GM19023 (cell line): ENCODE data around the gene ZC3H18.
"Not testable (repeated sequence)": the region's sequence is repeated elsewhere in the genome, so short reads cannot be mapped to it uniquely, and the experiment has no call there.

Experiments used
- ATAC-seq: cut with Tn5 transposase; IDR thresholded peaks from one replicate; pipeline ENCODE4 v1.9.1; 2021; ENCODE audit warnings: mild to moderate bottlenecking, moderate library complexity; ENCODE audit not compliant: unreplicated experiment

ZC3H18 gene

DNA sequence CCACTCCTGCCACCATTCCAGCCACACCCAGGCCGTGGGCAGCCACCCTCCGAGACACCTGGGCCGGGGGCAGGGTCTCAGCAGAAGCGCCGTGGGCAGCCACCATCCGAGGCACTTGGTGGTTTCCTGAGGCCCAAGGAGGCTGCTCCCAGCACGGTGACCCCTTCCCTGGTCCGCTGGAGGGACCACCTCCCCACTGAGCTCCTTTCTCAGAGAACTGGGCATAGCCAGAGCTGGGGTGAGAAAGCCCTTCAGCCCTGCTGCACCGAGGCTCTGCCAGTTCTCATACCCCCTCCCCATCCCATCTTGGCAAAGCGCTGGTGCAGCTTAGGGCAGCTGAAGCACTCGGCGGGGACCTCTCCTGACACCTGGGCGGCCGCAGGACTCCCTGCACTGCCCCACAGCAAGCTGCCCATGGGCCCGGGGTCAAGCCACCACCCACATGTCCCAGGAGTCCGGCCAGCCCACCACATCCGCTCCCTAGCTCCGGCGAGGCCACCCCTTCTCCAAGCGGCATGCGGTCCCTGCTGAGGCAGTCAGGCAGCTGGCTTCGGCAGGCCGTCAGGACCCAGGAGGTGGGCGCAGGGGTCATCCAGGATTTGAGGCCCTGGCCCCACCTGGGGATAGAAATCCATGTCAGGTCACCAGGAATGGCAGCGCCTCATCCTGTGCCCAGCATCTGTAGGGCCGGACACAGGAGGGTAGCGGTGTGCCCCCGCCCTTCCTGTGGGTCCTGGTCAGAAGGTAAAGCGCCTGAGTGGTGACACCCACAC, 82.0 kb downstream of the ZC3H18 start:
- ATAC-seq, result no peak

DNA sequence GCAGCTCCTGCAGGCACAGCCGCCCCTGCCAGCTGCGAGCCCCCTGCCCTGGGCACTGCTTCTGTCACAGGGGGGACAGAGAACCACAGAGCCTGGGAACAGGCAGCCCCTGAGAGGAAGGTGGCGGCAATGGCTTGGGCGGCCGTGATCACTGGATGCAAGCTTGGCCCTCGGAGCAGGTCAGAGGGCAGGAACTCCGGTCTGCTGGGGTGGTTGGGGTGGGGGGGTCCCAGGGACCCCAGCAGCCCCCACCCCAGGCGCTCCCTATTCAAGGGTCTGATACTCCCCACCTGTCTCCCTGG, 82.5 kb downstream of the ZC3H18 start:
- no peak for ATAC-seq

DNA sequence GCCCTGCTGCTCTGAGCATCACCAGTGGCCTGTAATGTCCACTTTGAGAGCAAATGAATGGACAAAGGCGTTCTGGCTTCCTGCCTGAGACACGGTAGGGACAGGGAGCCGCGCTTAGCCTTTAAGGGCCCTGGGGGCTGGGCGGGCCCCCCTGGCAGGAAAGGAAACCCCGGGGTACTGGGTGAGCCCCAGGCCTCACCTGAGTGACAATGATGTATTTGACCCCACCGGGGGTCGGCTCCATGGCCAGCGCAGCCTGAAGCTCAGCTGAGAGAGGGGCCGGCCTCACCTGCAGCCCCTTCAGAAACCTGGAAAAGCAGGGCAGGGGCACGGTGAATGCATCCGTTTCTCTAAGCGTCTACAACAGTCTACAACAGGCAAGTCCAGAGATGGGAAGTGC, 82.9 kb downstream of the ZC3H18 start:
- ATAC-seq, result no peak

DNA sequence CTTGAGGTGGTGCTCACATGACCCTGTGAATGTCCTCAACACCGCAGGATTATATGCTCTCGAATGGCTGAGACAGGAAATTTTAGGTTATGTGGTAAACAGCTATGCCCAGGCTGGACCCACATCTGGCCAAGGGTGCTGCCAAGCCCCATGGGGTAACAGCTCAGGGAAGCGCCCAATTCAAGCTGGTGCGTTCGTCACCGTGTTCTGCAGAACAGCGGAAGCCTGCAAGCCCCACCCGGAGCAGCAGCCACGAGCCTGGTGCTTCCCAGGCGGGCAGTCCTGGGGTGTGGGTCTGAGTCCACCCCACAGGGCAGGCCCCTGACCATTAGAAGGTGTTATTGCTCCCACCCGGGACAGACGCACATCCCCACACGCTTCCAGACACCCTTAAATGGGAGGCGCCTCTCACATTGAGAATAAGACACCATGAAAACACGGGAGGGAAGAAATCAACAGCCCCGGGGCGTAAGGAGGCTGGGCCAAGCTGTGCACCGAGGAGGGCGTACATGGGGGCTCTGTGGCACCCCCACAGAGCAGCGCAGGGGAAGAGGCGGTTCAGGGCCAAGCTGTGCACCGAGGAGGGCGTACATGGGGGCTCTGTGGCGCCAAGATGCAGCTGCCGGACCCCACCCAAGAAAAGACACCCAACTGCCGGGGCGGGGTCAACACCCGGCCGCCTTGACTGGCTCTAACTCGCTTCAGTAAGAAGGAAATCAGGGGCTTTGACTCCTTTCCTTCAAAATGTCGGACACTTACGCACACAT, 83.6 kb downstream of the ZC3H18 start:
- ATAC-seq, result no peak

DNA sequence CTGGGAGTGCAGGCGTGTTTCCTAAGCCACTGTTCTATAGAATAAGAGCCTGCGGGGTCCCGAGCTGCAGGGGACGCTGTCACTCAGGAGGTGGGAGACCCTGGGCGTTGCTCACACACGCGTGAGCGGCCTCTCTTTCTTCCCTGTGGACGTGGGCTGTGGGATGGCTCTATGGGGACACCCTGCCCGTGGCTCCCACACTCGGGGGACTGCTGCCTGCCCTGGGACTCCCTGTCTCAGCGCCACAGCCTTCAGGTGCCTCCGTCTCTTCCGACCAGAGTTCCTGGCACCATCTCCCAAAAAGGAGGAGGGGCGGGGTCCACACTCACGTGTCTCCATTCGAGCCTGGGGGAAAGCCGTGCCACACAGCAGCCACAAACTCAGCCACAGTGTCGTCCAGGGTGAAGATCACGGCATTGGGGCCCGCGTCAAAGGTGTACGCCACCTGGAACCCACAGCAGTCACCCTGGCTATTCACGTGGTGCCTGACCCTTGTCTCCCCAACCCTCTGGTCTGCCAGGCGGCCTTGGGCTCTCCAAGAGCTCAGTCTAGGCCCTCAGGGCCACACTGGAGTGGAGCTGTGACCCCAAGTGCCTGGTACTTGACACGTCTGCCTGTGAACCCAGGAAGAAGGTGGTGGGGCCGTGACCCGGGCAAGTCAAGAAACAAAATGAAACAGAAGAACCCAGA, 84.3 kb downstream of the ZC3H18 start:
- no peak for ATAC-seq

DNA sequence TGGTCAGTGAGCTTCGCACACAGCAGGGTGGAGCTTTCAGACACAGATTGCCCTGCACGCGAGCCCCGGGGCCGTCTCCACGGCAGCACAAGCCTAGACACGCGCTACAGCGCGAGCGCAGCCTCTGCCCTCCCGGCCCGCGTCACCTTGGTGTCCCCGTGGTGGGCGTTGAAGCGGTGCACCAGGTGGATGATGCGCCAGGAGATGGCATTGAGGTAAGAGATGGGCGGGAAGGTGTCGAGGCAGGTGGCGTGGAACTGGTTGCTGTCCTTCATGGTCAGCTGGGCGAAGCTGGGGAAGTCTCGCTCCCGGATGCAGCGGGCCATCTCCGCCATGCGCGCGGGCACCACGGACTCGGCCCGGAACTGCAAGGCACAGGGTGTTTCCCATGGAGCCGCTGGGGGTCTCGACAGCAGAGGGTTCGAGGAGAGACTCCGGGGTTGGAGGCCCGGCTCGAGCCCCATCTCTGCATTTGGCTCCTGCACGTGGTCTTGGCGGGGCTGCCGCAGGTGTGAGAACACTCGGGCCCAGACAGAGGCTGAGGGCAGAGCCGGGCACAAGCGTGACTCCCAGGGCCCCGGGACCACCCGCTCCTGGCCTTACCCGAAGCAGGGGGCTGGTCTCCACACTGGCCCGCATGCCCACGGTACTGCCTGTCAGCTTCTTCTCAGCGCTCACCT, 85.0 kb downstream of the ZC3H18 start:
- no peak for ATAC-seq

DNA sequence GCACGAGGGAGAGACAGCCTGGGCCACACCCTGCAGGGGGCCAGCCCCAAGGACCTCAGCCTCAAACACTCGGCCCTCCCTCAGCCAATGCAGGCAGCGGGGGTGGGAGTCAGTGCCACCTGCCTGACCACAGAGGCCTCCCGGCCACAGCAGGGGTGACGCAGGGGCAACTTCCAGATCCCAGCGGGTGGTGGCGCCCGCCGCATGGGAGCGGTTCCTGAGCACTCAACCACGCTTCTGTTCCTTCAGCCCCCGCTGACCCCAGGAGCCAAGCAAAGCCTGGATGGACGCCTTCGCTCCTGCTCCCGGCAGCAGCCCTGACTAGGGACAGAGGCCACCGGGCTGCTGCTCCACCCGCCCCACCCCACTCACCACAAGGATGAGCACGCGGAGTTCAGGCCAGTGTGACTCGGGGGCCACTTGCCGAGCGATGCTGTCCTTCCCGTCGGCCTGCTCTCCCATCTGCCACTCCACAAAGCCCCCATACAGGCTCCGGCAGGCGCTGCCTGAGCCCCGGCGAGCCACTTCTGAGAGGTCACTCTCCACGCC, 85.6 kb downstream of the ZC3H18 start:
- ATAC-seq, result no peak

DNA sequence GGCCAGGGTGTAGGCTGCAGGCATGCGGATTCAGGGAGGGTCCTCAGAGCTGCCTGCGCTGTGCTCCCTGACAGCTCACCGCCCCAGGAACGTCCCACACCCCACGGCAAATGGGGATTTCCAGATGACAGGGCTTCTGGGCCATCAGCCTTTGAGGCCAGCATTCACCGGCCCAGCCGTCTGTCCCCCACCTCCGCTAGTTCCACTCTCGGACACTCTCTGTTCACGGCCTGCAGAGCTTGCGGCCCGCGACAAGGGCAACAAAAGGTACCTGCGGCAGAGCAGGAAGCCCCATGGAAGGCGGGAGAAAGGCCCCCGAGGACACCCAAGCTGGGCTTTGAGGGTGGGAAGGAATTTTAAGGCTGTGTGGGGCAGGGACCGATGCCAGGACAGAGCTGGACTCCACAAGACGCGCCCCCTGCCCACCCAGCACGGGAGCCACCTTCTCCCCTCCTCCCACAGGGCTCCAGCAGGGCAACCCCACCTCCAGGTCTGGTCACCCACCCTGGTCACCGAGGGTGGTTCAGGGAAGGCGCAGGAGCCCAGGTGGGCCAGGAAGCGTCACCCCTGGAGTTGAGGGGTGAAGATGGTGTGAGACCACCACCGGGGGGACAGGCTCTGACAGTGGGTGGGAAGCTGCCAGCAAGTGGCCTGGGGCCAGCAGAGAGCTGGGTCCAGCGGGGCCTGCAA, 86.2 kb downstream of the ZC3H18 start:
- no peak for ATAC-seq

DNA sequence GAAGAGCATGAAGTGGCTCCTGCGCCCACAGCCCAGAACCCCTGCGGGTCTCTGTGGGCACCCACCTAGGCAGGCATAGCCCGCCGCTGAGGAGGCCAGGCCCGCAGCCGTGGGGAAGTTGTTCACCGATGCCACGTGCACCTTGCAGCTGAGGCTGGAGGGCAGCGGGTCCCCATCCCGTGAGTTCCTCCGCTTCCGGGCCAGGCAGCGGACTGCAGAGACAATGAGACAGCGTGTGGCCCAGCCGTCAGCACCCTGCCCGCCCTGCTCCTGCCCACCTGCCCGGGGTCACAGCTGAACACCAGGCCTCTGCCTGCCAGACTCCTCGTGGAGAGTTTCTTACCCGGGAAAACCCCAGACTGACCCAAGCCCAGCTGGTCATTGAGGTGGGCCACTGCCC, 87.2 kb downstream of the ZC3H18 start:
- no peak for ATAC-seq

DNA sequence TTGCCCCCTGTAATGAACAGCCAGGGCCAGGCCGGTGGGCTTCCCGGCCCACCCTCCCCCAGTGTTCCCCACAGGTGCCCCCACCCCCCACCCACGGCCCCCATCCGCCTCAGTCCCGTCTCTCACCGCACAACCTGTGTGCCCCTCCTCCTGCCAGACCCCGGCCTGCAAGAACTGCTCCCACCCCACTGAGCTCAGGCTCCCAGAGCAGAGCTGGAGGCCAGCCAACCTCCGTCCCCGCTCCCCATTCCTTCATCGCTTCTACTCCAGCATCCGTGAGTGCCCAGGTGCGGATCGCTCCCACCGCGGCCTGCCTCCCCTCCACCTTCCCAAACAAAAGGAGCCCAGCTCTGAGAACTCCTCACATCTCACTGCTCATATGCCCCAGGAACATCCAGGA, 88.5 kb downstream of the ZC3H18 start:
- no peak for ATAC-seq

DNA sequence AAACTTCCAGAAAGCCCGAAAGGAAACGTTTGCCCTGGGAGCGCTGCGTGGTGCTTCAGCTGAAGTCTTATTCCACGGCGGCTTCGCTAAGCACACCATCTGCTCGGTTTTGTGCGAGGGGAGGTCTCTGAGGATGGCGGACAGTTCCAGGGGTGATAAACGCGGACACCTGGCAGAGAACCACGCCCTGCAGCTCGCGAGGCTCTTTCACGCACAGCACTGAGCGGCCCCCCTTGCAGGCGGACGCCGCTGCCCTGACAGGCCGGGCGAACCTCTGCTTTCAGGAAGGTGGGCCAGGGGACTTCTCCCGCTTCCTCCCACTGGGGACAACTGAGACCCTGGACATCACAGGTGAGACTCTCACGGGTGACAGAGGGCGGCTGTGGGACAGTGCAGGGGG, 89.0 kb downstream of the ZC3H18 start:
- no peak for ATAC-seq

DNA sequence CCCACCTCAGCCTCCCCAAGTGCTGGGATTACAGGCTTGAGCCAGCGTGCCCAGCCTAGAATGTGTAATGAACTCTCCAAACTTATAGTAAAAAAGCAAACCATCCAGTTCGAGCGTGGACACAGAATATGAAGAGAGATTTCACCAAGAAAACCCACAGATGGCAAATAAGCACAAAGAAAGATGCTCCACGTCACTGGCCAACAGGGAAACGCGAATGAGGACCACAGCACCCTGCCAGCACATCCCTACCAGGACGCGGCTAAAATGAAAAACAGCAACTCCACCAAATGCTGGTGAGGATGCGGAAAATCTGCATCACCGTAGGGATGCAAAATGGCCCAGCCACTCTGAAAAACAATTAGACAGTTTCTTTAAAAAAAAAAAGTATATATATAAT, 91.3 kb downstream of the ZC3H18 start:
- ATAC-seq, result no peak

DNA sequence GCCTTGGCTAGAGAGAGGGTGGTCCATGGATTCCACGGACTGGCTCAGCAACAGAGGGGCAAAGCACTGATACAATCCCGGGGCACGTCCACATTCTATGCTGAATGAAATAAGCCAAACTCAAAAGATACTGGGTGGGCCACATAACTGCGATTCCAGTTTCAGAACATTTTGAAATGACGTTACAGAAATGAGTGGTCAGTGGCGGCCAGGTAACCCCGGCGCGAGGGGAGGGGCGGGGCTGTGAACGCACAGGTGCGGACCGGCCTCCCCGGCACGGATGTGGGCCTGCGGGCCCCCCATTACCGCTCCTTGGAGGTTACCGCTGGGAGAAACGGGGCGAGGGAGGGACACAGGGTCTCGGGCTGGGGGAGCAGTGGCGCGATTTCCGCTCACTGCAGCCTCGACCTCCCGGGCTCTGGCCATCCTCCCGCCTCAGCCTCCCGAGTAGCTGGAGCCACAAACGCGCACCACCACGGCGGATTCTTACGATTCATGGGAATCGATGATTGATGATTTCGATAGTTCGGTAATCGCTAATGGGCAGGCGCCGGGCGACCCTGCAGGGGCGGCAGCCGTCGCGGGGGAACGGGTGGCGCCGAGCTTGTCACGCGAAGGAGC, 92.1 kb downstream of the ZC3H18 start:
- ATAC-seq, result no peak

DNA sequence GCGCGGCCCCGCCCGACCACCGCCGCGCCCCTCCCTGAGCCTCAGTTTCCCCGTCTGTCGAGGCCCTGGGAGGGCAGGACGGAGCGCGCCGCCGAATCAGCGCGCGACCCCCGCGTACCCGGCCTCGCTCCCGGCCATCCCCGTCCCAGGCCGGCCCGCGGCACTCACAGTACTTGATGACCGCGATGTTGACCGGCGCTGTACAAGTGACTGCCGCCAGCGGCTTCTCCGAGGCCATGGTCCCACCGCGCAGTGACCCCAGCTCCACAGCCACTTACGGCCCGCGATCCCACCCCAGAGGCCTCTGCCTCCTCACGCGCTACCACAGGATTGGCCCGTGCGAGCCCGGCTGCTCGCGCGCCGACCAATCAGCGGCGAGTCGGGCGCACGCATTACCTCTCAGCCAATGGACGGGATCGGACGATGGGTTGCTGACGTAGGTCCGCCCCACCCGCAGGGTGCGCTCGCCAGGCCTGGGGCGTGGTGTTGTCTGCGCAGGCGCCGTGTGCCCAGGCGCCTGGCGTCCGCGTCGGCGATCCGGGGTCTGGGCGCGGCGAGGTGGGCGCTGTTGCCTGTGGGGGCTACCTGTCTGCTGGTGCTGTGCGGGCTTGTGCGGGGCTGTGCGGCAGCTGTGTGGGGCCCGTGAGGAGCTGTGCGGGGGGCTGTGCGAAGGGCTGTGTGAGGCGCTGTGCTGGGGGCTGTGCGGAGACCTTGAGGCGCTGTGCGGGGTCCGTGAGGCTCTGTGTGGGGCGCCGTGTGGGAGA, 92.8 kb downstream of the ZC3H18 start, which contains the start of gene MVD:
TSS of gene MVD (minus strand) at position 249 of the 764 bp plus-strand sequence. CDS start at position 238, 11 bp downstream.
- peak; percentile 95 for ATAC-seq

DNA sequence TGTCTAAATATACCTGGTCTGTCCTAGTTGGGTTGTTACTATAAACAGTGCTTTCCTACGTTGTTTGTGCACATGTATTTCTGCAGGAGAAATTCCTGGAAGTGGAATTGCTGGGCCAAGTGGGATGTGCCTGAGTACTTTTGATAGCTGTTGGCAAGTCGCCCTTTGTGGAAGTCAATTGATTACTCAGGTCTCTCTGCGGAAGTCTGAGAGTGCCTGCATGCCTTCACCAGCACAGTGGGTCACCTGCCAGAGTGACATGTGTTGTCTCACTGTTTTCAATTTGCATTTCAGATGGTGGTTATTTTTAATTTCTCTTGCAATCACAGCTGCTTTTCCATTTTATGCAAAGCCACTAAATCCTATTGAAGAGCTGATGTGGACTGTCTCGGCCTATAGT, 94.9 kb downstream of the ZC3H18 start:
- ATAC-seq, result no peak

DNA sequence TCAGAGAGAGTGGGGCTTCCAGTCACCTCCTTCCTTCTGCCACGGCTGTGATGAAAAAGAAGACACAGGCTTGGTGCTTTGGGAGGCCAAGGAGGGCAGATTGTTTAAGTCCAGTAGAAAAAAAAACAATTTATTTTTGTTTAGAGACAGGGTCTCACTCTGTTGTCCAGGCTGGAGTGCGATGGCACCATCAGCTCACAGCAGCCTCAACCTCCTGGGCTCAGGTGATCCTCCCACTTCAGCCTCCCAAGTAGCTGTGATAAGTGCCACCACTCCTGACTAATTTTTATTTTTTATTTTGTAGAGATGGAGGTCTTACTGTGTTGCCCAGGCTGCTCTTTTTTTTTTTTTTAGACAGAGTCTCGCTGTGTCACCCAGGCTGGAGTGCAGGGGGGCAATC, 95.4 kb downstream of the ZC3H18 start:
- no peak for ATAC-seq

DNA sequence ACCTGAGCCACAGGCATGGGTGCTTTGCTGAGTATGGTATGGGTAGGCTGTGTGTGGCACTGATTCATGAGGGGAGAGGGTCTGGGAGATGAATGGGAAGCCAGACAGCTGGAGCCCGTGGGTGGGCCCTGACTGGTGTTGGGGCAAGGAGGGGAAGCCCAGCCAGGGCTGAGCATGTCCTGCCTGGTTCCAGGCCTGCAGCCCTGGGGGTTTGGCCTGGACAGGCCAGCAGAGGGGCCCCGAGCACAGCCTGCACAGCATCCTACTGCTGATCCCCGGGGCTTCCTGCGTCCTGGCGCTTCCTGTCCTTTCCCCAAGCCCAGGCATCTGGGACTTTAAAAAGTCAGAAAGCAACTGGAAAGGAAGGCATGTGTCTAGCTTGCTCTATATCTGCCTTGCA, 97.3 kb downstream of the ZC3H18 start:
- no peak for ATAC-seq

DNA sequence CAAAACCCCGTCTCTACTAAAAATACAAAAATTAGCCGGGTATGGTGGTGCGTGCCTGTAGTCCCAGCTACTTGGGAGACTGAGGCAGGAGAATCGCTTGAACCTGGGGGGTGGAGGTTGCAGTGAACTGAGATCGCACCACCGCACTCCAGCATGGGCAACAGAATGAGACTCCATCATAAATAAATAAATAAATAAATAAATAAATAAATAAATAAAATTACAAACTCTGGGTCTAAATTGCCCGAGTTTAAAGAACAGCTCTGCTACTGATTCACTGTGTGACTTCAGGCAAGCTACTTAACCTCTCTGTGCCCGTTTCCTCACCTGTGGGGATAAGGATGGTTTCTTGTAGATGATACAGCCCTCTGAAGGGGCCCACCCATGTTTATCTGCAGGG, 99.3 kb downstream of the ZC3H18 start:
- not testable (repeated sequence) for ATAC-seq

DNA sequence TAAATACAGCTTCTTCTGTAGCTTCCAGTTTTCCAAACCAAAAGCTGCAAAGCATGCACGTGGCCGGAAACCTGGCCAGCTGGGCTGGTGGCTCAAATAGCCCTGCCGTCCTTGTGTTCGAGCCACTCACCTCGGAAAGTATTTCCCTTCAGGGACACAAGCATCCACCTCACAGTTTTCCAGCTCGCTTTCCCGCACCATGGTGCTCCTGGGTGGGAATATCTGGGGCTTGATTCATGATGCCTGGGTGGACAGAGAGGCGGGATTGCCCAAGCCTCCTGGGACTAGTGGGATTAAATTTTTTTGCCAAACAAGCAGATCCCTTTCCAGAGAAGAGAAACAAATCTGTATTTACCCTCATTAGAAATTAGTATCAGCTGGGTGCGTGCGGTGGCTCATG, 99.8 kb downstream of the ZC3H18 start:
- no peak for ATAC-seq
